Hematopoietic multipotent progenitor cell (in vitro differentiated cells): ENCODE data around the gene PAN3. TPM values are rescaled to one million over a fixed set of nuclear protein-coding genes. Genes with fewer than 3 reads are reported as not detected.

ENCODE experiments used
- DNase-seq, 3 donors: peaks; one replicate each; pipeline ENCODE4 v3.0.0-alpha.2; 2011 to 2015; ENCODE audit warnings: low read depth in 2 of 3, low spot score in 2 of 3
- total RNA-seq: library from RNA; depleted of rRNA; stranded (reverse); fragments of >200 nt; gene quantifications from one replicate; pipeline ENCODE4 v1.2.3, GENCODE V29; 2012

Gene PAN3
- total RNA-seq, 1 donor: 50.4 TPM

- DNase-seq: no peak
These were observed 80.3 kb downstream of the PAN3 start for GRCh38 chr13:28218679-28219078.

GRCh38 chr13:28219408-28220099, 81.2 kb downstream of the PAN3 start:
- DNase-seq: no peak

DNA sequence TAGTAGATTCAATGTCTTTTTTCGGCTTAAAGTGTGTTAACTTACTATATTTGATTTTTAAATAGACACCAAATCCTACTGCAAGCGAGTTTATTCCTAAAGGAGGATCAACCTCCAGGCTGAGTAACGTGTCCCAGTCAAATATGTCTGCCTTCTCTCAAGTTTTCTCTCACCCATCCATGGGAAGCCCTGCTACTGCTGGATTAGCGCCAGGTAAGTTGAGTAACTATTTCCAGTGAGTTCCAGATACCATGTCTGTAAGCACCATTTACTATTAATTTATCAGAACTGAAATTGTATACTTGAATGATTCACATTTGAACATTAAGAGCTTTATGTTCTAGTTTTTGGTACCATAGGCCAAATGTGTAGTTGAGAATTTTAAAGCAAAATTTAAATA, 81.8 kb downstream of the PAN3 start:
- no peak for DNase-seq

DNA sequence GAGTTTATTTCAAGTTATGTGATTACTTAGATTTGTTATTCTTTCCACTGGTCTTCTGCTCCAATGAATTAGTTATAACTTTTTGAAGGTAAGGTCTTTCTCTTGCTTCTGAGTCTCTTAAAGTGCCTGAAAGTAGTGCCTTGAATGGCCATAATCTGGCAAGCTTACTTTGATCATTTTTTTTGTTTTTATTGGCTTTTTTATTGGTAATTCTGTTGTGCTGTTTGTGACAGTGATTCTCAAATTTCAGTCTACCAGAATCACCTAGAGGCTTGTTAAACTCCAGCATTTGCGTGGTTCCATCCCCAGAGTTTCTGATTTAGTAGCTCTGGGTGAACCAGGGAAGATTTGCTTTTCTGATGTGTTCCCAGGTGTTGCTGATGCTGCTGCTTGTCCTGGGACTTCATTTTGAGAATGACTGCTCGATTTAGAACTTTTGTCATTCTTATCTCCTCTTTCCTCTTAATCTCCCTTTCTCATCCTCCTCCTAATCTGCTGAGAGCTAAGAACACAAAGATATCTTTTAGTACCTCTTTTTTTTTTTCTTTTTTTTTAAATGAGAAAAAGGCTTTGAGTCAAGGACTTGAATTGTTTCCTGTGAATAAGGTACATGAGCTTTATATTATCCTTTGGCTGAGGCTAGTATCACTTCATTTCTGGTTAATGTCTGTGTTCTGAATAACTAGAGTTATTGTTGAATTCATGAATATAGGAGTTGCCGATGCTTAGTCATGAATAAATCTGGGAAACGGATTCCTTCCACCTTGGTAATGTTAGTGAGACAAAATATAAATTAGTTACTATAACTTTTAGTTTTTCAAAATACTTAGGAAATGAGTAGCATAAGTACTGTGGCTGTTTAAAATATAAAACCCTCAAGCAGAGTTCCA, 91.4 kb downstream of the PAN3 start:
- DNase-seq: no peak

DNA sequence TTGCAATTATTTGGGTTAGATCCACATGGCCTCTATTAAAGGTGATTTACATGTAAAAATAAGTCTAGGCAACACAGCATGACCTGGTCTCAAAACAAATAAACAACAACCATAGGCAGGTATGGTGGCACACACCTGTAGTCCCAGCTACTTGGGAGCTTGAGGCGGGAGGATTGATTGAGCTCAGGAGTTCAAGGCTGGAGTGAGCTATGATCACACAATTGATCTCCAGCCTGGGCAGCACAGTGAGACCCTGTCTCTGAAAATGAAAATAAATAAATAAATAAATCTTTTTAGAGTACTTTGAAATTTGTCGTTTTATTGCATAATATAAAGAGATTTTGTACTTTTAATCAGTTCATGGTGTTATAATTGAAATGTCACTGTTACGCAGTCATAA, 93.3 kb downstream of the PAN3 start:
- DNase-seq: no peak

- no peak for DNase-seq
These were observed 99.6 kb downstream of the PAN3 start for GRCh38 chr13:28237944-28238343.

GRCh38 chr13:28239374-28239773, 101.0 kb downstream of the PAN3 start:
- no peak for DNase-seq

GRCh38 chr13:28245465-28245864, 107.1 kb downstream of the PAN3 start:
- DNase-seq: no peak

DNA sequence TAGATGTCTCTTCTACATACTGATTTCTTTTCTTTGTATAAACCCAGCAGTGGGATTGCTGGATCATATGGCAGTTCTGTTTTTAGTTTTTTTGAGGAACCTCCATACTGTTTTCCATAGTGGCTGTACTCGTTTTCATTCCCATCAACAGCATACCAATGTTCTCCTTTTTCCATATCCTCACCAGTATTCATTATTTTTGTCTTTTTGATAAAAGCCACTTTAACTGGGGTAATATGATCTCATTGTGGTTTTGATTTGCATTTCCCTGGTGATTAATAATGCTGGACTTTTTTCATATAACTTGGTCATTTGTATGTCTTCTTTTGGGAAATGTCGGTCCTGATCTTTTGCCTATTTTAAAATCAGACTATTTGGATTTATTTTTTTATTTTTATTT, 108.5 kb downstream of the PAN3 start:
- DNase-seq: no peak

GRCh38 chr13:28248080-28248479, 109.7 kb downstream of the PAN3 start:
- no peak for DNase-seq

GRCh38 chr13:28250542-28250941, 112.2 kb downstream of the PAN3 start:
- DNase-seq: no peak

- peak in 1 of 3 donors; percentile 51 for DNase-seq
These were observed 113.1 kb downstream of the PAN3 start for GRCh38 chr13:28251466-28251865.

DNA sequence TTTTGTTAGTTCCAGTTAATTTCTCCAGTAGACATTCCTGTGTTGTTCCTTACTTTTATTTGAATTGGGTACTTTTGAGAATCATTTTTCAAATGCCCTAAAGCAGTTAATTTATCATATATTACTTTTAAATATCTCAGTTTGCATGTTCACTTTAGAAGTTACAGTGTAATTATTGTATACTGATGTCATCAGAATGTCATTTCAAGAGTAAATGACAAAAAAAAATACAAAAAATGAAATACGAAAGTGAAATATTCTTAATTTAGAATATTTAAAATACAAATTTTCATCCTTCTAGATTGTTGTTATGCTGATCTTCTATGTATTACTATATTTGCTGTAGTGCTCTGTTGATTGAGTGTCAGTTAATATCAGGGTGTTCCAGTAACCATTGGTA, 114.2 kb downstream of the PAN3 start:
- DNase-seq: no peak

- DNase-seq: no peak
These were observed 119.0 kb downstream of the PAN3 start for GRCh38 chr13:28257305-28257704.

DNA sequence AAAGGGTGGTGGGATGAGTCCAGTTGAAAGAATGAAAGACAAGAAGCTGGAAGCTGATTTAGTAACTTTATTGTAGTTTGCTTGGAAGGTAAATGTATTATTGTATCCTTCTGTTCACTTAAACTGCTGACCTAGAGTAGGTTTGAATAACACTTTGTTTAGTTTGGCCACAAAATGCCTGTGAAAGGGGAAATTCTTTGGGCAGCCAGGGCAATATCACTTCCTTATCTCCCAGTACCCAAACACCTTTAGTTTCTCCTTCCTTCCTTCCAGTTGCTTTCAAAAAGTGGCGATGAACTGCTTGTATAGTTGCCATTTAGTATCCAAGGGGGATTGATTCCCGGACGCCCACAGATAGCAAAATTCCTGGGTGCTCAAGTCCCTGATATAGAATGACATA, 120.1 kb downstream of the PAN3 start:
- peak in 1 of 3 donors; percentile 65 for DNase-seq

DNA sequence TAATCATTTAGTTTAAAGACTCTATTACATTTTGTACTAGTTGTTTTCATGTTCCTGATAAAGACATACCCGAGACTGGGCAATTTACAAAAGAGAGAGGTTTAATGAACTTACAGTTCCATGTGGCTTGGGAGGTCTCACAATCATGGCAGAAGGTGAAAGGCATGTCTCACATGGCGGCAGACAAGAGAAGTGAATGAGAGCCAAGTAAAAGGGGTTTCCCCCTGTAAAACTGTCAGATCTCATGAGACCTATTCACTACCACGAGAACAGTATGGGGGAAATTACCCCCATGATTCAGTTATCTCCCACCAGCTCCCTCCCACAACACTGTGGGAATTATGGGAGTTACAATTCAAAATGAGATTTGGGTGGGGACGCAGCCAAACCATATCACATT, 129.2 kb downstream of the PAN3 start:
- DNase-seq: no peak

GRCh38 chr13:28268800-28269223, 130.5 kb downstream of the PAN3 start:
- peak in 2 of 3 donors; percentile 86 to 96 for DNase-seq

DNA sequence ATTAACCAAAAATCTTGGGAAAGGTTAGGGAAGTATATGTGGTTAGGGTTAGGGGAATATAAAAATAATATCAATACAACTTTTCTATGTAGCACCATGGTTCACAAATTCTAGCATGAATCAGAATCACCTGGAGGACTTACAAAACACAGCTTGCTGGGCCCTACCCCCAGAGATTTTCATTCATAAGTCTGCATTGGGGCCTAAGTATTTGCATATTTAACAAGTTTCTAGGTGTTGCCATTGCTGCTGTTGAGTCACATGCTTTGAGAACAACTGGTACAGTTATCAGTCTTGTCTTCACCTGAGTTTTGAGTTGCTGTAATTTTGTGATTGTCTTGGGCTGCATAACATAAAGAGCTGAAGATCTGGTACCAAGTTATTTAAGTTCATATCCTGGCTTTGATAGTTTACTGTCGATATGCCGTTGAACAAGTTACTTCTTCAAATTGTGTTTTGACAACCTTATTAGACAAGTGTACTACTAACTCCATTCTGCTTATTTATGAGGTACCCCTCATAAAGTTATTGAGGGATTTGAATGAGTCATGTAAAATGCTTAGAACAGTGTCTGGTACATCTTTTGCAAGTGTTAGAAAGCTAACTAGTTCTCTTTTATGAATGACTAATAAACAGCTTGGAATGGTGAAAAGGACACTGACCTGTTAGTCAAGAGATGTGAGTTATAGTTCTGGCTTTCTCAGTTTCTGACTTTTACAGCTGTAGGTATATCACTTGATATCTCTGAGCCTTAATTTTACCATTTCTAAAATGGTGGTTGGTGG, 132.9 kb downstream of the PAN3 start:
- DNase-seq: no peak

GRCh38 chr13:28273919-28274318, 135.6 kb downstream of the PAN3 start:
- peak in 2 of 3 donors; percentile 62 to 78 for DNase-seq

- DNase-seq: no peak
These were observed 144.1 kb downstream of the PAN3 start for GRCh38 chr13:28282451-28282850.

- DNase-seq: no peak
These were observed 145.3 kb downstream of the PAN3 start for GRCh38 chr13:28283600-28283999.
